ENCODE results near the gene TSPAN33.
"Not testable (repeated sequence)": the region's sequence is repeated elsewhere in the genome, so short reads cannot be mapped to it uniquely, and the experiment has no call there.

The TSPAN33 gene

GRCh38 chr7:129144095-129144833 lies at the start of gene TSPAN33:
Gene TSPAN33, plus strand, starts transcription at chr7:129144707. Its CDS starts 274 bp downstream, at chr7:129144981.
- DNase-seq: peak in 1 of 2 experiments; percentile 65

DNA sequence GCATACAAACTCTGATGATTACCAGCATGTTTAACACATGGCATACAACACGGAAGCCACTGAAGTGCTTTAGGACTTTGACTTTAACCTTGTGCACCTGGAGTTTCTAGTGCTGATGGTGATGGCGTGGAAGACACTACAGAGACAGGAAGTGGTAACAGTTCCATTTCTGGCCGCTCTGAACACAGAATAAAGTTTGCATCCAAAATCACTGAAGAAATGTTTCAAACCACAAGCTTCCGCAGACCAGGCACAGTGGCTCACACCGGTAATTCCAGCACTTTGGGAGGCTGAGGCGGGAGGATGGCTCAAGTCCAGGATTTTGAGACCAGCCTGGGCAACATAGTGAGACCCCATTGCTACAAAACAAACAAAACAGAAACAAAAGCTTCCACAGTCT lies 49.2 kb upstream of the TSPAN33 start:
- no peak for DNase-seq

GRCh38 chr7:129098409-129099084 lies 46.0 kb upstream of the TSPAN33 start:
- no peak for DNase-seq

DNA sequence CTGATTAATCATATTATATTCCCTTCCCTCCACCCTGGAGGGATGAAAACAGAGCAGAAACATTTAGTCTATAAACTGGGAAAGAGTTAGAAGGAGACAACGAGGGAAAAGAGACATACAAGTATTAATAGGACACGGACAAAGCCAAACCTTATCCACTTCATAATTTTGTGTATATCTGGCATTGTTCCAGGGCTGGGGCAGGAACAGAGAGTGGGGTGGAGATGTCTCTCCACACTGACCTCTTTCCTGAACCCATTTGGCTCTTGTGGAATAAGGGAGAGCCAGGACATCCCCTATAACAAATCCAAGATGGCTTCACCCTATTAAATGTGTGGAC lies 43.7 kb upstream of the TSPAN33 start:
- DNase-seq: no peak

DNA sequence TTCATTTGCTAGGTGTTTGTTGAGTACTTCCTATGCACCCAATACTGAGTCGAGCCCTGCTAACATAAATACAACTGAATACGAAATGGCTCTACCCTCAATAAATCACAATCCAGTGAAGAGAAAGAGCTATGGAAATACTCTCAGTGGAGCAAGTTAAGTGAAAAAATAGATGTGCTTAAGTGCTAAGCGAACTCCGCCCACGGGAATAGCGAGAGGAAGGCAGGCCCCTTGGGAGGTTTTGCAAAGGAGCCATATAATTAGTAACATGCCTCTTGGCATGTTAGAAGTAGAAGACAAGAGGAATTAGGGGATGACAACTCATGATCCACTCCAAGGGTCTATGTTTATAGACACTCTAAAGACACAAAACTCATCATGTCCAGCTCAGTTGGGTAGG lies 42.8 kb upstream of the TSPAN33 start:
- no peak for DNase-seq

- no peak for DNase-seq
Observed at GRCh38 chr7:129103561-129104324, 40.8 kb upstream of the TSPAN33 start.

- no peak for DNase-seq
Observed at GRCh38 chr7:129108581-129108980, 35.9 kb upstream of the TSPAN33 start.

DNA sequence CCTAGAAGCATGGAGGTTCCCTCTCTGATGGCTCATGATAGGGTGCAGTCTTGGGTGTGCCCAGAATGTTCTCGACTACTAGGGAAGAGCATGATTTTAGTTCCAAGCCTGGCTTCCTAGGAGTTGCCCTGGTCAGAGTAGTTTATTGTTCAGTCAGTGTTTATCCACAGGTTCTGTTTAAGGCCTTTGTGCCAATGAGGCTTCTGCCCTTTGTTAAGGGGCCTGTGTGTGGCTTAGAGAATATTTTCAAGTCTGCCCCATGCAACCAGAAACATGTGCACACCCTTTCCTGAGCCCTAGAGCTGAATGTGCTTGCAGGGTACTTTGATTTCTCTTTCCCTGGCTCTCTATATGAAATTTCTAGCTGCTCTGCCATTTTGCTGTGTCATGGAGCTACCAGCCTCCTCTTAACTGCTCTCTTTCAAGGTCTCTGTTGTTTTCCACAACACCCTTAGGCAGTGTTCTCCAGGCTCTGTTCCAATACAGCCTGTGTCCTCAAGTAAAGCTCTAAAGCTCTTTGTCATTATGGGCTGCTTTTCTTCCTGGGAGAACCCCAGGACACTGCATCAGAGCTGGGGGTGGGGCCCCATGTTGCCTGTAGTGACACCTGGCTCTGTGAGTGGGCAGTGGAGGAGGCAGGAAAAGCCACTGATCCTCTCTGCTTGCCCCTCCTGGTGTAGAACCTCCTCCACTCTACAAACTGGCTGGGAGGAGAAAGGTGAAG lies 34.1 kb upstream of the TSPAN33 start:
- DNase-seq: no peak

DNA sequence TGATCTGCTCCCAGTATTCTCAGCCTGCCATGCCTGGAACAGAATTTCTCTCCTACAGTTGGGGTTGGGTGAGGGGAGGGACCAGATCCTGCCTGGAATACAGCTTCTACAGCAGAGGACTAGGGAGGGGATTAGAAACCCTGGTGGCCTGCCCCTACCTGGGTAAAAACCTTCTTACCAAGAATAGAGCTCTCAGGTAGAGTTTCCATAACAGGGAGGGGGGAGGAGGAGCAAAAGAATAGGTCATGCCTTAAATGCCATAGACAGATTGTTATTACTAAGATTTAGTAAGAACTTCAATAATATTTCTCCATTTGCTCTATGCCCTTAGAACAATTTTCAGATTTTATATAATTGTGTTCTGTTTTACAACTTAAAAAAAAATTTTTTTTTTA lies 33.5 kb upstream of the TSPAN33 start:
- no peak for DNase-seq

DNA sequence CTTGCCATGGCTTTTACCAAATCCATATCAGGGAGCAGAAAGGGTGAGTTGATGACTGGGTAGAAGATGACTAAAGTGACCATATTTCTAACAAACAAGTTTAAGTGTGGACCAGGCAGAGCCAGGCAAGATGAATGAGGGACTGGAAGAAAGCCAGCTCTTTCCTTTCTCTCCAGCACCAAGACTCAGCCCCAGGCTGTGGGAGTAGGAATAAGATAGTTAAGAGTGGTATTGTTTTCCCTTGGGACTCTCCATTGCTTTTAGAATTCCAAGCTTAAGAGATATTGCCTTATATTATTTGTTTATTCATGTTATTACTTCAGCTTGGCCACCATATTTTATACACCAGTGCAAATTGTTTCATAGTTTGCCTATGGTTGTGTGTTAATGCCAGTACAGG lies 28.8 kb upstream of the TSPAN33 start:
- no peak for DNase-seq

DNA sequence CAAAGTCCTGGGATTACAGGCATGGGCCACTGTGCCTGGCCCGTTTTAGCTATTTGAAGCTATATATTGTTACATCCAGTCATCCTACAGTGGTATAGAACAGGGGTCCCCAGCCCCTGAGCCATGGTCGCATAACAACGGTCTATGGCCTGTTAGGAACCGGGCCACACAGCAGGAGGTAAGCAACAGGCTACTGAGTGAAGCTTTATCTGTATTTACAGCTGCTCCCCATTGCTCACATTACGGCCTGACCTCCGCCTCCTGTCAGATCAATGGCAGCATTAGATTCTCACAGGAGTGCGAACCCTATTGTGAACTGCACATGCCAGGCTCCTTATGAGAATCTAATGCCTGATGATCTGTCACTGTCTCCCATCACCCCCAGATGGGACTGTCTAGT lies 26.3 kb upstream of the TSPAN33 start:
- DNase-seq: no peak

GRCh38 chr7:129118976-129119375 lies 25.5 kb upstream of the TSPAN33 start:
- no peak for DNase-seq

DNA sequence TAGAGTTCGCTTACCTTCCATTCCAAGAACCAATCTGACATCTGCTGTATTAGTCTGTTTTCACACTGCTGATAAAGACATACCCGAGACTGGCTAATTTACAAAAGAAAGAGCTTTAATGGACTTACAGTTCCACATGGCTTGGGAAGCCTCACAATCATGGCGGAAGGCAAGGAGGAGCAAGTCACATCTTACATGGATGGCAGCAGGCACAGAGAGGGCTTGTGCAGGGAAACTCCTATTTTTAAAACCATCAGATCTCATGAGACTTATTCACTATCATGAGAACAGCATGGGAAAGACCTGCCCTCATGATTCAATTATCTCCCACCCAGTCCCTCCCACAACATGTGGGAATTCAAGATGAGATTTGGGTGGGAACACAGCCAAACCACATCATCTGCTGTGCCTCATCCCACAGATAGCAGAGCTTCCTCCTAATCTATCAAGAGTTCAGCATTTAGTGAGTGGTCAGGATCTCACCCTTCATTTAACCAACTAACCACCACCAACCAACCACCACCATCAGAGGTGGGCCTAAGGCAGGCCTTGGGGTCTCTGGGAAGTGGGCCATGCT lies 22.9 kb upstream of the TSPAN33 start:
- DNase-seq: not testable (repeated sequence)

DNA sequence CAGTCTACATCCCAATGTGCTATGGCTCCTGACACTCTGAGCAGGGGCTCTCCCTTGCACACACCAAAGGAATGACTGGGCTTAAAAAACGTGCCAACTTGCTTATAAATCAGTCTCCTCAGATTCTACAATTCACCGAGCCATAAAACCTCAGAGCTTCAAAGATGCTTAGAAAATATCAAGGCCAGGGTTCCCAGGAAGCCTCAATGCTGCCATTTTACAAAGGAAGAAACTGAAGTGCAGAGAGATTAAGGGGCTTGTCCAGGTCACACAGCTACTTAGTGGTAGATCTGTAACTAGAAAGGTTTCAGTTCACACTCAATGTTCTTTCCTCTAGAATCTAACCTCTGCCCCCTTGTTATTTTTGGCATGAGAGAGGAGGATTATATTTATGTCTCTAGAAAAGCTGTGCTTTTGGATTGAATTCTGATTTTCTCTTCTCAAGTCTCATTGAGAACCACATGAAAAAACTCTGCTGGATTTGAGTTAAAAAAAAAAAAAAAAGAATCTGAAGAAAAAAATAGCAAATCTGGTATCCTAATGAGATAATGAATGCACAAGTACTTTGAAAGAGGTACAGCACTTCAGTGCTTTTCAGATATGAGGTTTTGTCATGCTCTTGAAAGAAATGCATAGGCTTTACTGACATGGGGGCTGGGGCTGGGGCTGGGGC lies 22.3 kb upstream of the TSPAN33 start:
- no peak for DNase-seq

DNA sequence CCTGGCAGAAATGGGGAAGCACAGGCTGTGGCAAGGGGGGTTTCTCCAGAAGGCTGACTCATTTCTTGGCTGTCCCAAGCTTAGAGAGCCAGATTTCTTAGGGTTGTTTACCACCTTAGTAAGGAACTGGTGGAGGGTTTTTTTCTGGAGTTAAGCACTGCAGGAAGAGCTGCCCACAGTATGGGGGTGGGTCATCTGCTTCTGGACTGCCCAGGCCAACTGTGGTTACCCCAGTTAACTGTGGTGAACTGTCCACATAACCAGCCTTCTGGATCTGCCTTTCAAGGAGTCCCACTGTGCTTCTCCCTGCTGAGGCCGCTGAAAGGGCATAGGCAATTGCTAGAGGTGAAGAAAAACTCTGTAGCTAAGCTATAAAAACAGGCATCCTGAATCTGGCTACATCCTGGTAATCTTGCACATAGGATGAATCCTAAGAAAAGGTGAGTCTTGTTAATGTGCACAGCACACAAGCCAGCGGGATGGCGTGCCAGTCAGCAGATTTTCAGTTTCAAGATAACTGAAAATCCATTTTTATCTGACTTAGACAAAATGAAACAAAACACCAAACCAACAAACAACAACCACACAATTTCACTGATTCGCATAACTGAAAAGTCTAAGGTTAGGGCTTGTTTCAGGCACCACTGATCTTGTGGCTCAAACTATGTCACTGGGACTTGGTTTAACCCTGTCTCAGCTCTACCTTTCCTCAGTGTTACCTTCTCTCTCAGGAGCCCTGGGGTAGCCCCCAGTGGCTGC lies 21.6 kb upstream of the TSPAN33 start:
- no peak for DNase-seq

DNA sequence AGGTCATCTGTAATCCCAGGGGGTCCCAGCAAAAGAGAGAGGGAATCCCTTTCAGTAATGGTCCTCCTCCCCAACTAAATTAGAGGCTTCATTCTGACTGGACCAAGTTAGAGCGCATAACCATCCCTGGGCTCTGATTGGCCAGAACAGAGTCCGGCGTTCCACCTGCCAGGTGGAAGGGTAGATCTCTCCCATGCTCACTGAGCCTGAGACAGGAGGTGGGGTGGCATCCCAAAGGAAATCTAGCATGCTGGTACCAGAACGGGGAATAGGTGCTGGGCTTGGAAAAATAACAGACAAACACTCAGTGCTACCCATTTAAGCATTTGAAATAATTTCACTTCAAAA lies 21.0 kb upstream of the TSPAN33 start:
- DNase-seq: no peak

GRCh38 chr7:129126314-129126713 lies 18.2 kb upstream of the TSPAN33 start:
- DNase-seq: no peak

- no peak for DNase-seq
Observed at GRCh38 chr7:129127154-129127553, 17.4 kb upstream of the TSPAN33 start.

GRCh38 chr7:129127601-129128000 lies 16.9 kb upstream of the TSPAN33 start:
- DNase-seq: no peak

DNA sequence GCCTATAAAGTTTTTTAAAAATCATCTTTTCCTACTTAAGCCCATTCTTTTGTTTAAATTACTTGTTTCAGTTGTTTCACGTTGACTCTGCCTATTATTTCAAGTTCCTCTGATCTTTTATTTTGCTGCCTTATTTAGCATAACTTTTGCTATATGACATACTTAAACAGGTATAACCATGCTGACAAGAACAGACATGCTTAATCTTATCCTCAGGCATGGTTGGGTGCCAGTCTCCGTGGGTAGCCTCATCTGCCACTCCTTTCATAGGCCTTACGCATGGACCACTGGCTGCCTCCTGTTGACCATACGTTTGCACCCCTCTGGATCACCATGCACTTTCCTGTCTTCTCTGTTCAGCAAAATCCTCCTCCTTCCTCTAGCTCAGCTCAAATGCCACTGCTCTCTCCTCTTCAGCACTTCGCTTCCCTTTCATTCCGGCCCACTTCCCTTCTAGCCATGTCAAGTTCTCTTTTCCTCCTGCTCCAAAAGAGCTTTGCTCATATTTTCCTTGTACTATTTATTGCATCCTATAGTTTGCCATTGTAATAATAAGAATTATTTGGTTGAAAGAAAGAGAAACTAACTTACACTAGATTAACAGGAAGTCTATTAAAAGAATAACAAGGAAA lies 10.0 kb upstream of the TSPAN33 start:
- no peak for DNase-seq

Measured in NCI-H446 (cell line).